GM19035 (cell line): Measurements from ENCODE around the gene CDCA8.
"Not testable (repeated sequence)": the region's sequence is repeated elsewhere in the genome, so short reads cannot be mapped to it uniquely, and the experiment has no call there.

ENCODE experiments used
- ATAC-seq: cut with Tn5 transposase; IDR thresholded peaks from one replicate; pipeline ENCODE4 v1.9.1; 2021; ENCODE audit not compliant: unreplicated experiment

Gene CDCA8

DNA sequence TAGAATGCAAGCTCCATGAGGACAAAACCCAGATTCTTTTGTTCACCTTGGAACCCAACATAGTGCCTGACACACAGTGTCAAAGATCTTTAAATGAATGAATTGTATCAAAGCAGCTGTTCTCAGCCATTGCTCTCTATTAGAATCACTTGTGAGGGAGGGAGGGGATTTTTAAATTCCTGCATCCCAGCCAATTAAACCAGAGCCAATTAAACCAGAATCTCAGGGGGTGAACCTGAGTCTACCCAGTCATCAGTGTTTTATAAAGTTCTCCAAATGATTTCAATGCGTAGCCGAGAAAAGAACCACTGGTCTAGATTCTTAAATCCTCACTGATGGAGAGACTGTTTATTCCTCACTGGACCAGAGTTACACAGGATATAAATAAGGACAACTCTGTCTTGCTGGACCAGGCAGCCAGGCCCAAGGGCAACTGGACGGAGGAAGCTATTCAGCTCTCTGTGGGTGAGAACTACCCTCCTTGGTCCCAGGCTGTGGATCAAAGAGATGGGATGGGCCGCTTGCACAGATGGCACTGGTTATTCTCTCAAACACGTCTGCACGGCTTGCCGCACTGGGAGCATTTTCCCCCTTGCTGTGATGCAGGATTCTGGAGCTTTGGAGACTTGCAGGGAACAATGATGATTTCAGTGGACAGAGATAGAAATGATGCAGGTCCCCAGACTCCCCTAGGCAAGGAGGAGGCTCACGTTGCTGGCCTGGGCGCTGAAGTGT lies 20.0 kb upstream of the CDCA8 start:
- no peak for ATAC-seq

GRCh38 chr1:37673920-37674319 lies 18.4 kb upstream of the CDCA8 start:
- ATAC-seq, result no peak

DNA sequence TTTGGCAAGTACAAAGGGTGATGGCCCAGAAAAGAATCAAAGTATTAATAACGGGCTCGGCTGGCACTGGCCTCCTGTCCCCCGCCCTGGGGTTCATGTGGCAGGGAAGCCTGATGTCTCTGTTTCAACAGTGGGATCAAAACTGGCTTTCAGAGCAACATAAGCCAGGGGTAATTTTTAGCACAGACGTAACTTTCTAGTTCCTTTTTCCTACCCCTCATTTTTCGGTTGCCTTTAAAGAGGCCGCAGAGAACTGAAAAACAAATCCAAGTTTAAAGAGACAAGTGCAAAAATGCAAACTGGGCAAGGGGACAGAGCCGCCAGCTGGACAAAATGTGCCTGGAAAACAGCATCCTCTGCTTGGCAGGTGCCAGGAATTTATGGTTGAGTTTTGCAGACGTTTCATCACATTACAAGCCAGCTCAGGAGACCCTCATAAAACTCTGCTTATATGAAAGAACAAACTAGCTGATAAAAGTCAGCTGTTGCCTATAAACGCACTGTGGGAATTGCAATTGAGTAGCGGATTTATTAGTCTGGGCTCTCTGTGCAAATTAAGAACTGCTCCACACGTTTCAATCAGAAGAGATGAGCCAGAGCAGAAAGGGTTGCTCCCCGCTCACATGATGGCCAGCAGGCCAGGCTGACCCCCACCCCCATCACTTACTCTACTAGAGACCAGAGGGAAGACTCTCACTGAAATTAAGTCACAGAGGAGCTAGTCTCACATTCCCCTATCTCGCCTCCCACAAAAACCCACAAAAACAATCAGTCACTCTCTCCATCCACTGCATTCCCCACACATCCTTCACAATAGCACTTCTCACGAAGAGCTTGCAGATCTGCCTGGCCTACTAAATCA lies 15.8 kb upstream of the CDCA8 start:
- no peak for ATAC-seq

- no peak for ATAC-seq
Observed at GRCh38 chr1:37677143-37677439, 15.2 kb upstream of the CDCA8 start.

GRCh38 chr1:37677808-37678207 lies 14.5 kb upstream of the CDCA8 start:
- no peak for ATAC-seq

GRCh38 chr1:37680933-37681332 lies 11.4 kb upstream of the CDCA8 start:
- ATAC-seq, result no peak

DNA sequence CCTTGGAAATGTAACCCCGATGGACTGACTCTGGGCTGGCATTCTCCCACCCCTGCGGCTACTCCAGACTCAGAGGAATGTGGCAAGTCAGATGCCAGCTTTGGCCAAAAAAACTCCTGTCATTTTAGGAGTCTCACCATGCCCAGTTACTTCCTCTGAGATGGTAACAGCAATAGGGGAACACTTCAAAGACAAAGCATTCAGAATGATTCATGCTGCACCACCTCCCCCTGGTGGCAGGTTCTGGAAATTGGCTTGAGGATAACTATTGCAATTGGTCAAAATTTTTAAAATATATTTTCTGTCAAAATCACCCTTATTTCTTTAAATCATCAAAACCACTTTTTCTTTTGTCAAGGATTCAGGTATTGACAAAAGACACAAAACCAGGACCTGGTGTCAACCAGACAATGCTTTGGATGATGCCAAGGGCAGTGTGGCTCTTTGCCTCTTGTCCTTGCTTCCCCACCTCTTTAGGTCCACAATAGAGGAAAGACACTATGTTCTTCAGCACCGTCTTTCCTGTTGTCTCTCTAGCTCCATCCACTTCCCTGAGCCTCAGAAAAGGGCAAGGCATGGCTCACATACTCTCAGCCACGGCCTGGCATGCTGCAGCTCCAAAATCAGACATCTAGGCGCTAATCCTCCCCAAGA lies 9.9 kb upstream of the CDCA8 start:
- no peak for ATAC-seq

- not testable (repeated sequence) for ATAC-seq
Observed at GRCh38 chr1:37684182-37684581, 8.1 kb upstream of the CDCA8 start.

DNA sequence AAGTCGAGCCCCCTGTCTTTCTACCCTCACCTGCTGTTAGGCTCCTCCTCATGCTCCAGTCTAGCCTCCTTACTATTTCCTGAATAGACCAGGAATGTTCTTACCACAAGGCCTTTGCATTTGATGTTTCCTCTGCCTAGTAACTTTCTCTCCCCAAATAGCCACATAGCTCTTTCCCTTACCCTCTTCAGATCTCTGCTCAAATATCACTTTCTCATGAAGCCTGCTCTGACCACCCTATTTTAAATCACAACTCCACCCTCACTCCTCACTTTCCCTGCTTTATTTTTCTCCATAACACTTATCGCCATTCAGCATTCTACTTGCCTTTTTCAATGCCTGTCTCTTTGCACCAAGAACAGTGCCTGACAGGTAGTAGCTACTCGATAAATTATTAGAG lies 6.6 kb upstream of the CDCA8 start:
- ATAC-seq, result no peak

GRCh38 chr1:37687764-37688163 lies 4.6 kb upstream of the CDCA8 start:
- ATAC-seq, result not testable (repeated sequence)

GRCh38 chr1:37688926-37689325 lies 3.4 kb upstream of the CDCA8 start:
- no peak for ATAC-seq

GRCh38 chr1:37691497-37692077 lies 729 bp upstream of the CDCA8 start:
- peak; percentile 17 for ATAC-seq

- no peak for ATAC-seq
Observed at GRCh38 chr1:37692834-37693175, 489 bp downstream of the CDCA8 start.

DNA sequence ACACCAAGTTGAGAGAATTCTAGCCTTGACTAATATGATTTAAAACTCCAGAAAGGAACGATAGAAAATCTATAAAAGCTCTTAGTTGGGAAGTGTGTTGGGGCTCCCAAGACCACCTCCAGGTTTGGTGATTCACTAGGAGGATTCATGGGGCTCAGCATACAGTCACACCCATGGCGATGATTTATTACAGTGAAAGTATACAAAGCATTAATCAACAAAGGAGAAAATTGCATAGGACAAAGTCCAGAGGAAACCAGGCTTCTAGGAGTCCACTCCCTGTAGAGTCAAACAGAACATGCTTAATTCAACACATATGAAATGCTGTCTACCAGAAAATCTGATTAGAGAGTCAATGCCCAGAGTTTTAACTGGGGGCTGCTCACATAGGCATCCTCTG lies 4.8 kb downstream of the CDCA8 start:
- no peak for ATAC-seq

DNA sequence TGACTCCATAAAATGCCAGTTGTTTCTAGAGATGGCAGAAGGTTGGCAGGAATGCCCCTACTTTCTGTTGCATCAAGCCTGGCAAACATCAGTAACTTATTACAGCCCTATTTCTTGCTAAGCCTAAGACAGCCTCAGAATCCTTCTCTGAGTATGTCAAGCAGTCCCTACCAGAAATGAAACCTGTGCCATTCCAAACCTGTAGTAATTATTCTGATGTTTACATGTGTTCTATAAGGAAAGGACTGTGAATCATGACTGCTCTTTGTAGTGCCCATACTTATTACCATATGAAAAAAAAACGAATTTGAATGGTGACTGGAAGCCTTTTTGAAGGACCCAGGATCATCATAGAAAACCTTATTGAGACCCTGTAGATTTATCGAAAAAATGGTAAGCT lies 5.4 kb downstream of the CDCA8 start:
- no peak for ATAC-seq

GRCh38 chr1:37699147-37699546 lies 6.8 kb downstream of the CDCA8 start:
- no peak for ATAC-seq

DNA sequence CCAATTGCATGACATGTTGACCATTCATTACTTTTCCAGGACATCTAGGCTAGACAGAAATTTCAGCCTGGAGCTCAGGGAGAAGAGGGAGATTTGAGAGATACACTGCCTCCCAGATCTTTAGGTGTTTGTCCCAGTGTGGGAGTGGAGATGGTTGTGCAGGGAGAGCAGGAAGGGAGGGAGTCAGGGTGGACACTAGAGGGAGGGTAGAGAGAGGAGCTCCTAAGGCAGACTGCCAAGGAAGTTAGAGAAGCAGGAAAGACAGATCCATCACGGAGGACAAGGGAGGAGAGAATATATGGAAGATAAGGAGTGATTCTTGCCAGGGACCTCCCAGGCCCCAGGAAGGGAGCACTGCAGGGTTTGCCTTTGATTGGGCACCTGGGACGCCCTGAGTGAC lies 8.7 kb downstream of the CDCA8 start:
- no peak for ATAC-seq

GRCh38 chr1:37703061-37703460 lies 10.7 kb downstream of the CDCA8 start:
- no peak for ATAC-seq

GRCh38 chr1:37704966-37705365 lies 12.7 kb downstream of the CDCA8 start:
- no peak for ATAC-seq

DNA sequence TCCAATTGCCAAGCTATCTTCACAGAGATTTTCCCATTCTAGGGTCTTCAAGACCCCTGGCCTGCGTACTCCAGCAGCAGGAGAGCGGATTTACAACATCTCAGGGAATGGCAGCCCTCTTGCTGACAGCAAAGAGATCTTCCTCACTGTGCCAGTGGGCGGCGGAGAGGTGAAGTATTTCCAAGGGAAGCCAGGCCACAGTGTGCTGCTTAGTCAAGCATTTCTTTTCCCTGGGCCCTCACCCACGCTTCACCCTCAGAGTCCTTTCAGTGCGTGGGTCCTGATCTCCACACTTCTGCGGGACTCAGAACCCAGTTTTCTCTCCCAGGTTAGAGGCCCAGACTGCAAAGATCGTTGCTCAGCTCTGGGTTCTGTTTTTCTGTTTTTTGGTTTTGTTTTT lies 13.1 kb downstream of the CDCA8 start:
- ATAC-seq, result no peak

DNA sequence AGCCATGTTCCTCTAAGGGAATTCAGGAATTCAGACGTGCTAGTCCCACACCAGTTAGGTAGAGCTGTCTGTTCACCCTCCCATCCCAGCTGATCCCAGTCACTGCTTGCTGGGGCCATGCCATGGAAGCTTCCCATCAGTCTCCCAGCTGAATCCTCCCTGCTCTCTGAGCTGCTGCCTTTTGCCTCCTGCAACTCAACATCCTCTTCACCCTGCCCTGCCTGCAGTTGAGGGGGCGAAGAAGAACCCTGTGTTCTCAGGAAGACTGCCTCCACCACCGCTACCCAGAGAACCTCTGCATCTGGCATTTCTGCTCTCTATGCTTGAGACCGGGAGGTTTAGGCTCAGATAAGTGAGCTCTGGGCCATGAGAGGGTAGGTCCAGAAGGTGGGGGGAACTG lies 16.2 kb downstream of the CDCA8 start:
- ATAC-seq, result no peak

GRCh38 chr1:37714226-37714625 lies 21.9 kb downstream of the CDCA8 start:
- no peak for ATAC-seq
